Activated naive CD8-positive, alpha-beta T cell treated with anti-CD3 and anti-CD28 coated beads, Interleukin-2, amount 50 U/mL, for 24 hours (primary cell): Measurements from ENCODE around the gene FILIP1.
"Not testable (repeated sequence)": the region's sequence is repeated elsewhere in the genome, so short reads cannot be mapped to it uniquely, and the experiment has no call there.

ENCODE experiments used
- ATAC-seq: fragments of 150-1000 bp; cut with Tn5 transposase; one replicate; pipeline ENCODE4 v1.10.0; 2021
- DNase-seq: peaks from one replicate; pipeline ENCODE4 v3.0.0; 2021
- H3K27ac Mint-ChIP-seq: one replicate; pipeline ENCODE4 v1.8.0; 2021; ENCODE audit warnings: mild to moderate bottlenecking, mixed read lengths
- H3K27me3 Mint-ChIP-seq: one replicate; pipeline ENCODE4 v1.8.0; 2021; ENCODE audit warnings: mixed read lengths
- H3K36me3 Mint-ChIP-seq: one replicate; pipeline ENCODE4 v1.8.0; 2021; ENCODE audit warnings: low read depth, mixed read lengths
- H3K4me1 Mint-ChIP-seq: one replicate; pipeline ENCODE4 v1.8.0; 2021; ENCODE audit warnings: mixed read lengths
- H3K4me3 Mint-ChIP-seq: one replicate; pipeline ENCODE4 v1.8.0; 2021; ENCODE audit warnings: mild to moderate bottlenecking, moderate library complexity, mixed read lengths
- H3K9me3 Mint-ChIP-seq: one replicate; pipeline ENCODE4 v1.8.0; 2021; ENCODE audit warnings: mixed read lengths

FILIP1 gene

DNA sequence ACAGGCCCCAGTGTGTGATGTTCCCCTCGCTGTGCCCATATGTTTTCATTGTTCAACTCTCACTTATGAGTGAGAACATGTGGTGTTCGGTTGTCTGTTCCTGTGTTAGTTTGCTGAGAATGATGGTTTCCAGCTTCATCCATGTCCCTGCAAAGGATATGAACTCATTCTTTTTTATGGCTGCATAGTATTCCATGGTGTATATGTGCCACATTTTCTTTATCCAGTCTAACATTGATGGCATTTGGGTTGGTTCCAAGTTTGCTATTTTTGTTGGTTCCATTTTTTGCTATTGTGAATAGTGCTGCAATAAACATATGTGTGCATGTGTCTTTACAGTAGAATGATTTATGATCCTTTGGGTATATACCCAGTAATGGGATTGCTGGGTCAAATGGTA is 83.0 kb downstream of the FILIP1 start:
- not testable (repeated sequence) for H3K27ac Mint-ChIP-seq, H3K4me3 Mint-ChIP-seq, H3K36me3 Mint-ChIP-seq, H3K9me3 Mint-ChIP-seq, ATAC-seq, DNase-seq, H3K4me1 Mint-ChIP-seq
- peaks cover 11% of the 10 kb centered on the region for H3K27me3 Mint-ChIP-seq

GRCh38 chr6:75409928-75410327 is 83.7 kb downstream of the FILIP1 start:
- no peak for DNase-seq
- no peaks in the 10 kb centered on the region for H3K36me3 Mint-ChIP-seq
- peaks cover 11% of the 10 kb centered on the region for H3K27me3 Mint-ChIP-seq
- no peak overlapping the region for H3K4me3 Mint-ChIP-seq
- H3K27ac Mint-ChIP-seq, result no peak overlapping the region
- ATAC-seq, result peak; percentile 59
- H3K4me1 Mint-ChIP-seq, result no peaks in the 10 kb centered on the region
- H3K9me3 Mint-ChIP-seq, result no peaks in the 10 kb centered on the region

GRCh38 chr6:75409286-75409685 is 84.3 kb downstream of the FILIP1 start:
- Mint-ChIP-seq H3K4me1 (no peaks in the 10 kb centered on the region), H3K4me3 (no peak overlapping the region), H3K27ac (no peak overlapping the region), H3K27me3 (peaks cover 8% of the 10 kb centered on the region), H3K9me3 (no peaks in the 10 kb centered on the region), H3K36me3 (no peaks in the 10 kb centered on the region)
- no peak for DNase-seq
- no peak for ATAC-seq

- Mint-ChIP-seq H3K36me3 (no peaks in the 10 kb centered on the region), H3K9me3 (no peaks in the 10 kb centered on the region), H3K4me1 (no peaks in the 10 kb centered on the region), H3K27ac (no peak overlapping the region), H3K27me3 (no peaks in the 10 kb centered on the region), H3K4me3 (no peak overlapping the region)
- ATAC-seq, result no peak
- no peak for DNase-seq
Observed at GRCh38 chr6:75403563-75404080, 90.0 kb downstream of the FILIP1 start.

GRCh38 chr6:75402296-75402695 is 91.3 kb downstream of the FILIP1 start:
- H3K9me3 Mint-ChIP-seq, result no peaks in the 10 kb centered on the region
- ATAC-seq, result no peak
- H3K27me3 Mint-ChIP-seq, result no peaks in the 10 kb centered on the region
- H3K36me3 Mint-ChIP-seq, result no peaks in the 10 kb centered on the region
- H3K4me1 Mint-ChIP-seq, result no peaks in the 10 kb centered on the region
- no peak for DNase-seq
- H3K27ac Mint-ChIP-seq, result no peak overlapping the region
- H3K4me3 Mint-ChIP-seq, result no peak overlapping the region

GRCh38 chr6:75397656-75398465 is 95.7 kb downstream of the FILIP1 start:
- DNase-seq (no peak), ATAC-seq (no peak)

GRCh38 chr6:75397171-75397570 is 96.4 kb downstream of the FILIP1 start:
- H3K27me3 Mint-ChIP-seq, result peaks cover 2% of the 10 kb centered on the region
- H3K4me1 Mint-ChIP-seq, result no peaks in the 10 kb centered on the region
- H3K36me3 Mint-ChIP-seq, result no peaks in the 10 kb centered on the region
- H3K4me3 Mint-ChIP-seq, result no peak overlapping the region
- no peaks in the 10 kb centered on the region for H3K9me3 Mint-ChIP-seq
- DNase-seq (no peak), ATAC-seq (no peak)
- H3K27ac Mint-ChIP-seq, result no peak overlapping the region

More at GRCh38 chr6:75397656-75398465, 95.7 kb downstream of the FILIP1 start:
- H3K4me1 Mint-ChIP-seq, result no peaks in the 10 kb centered on the region
- no peak overlapping the region for H3K4me3 Mint-ChIP-seq
- H3K27me3 Mint-ChIP-seq, result peaks cover 2% of the 10 kb centered on the region
- H3K36me3 Mint-ChIP-seq, result no peaks in the 10 kb centered on the region
- no peak overlapping the region for H3K27ac Mint-ChIP-seq
- H3K9me3 Mint-ChIP-seq, result no peaks in the 10 kb centered on the region

- Mint-ChIP-seq H3K9me3 (no peaks in the 10 kb centered on the region), H3K27me3 (peaks cover 2% of the 10 kb centered on the region), H3K4me3 (no peak overlapping the region), H3K36me3 (no peaks in the 10 kb centered on the region), H3K27ac (no peak overlapping the region), H3K4me1 (no peaks in the 10 kb centered on the region)
- ATAC-seq, result no peak
- no peak for DNase-seq
Observed at GRCh38 chr6:75396005-75396800, 97.4 kb downstream of the FILIP1 start.

- DNase-seq, result no peak
- no peaks in the 10 kb centered on the region for H3K36me3 Mint-ChIP-seq
- ATAC-seq, result no peak
- no peaks in the 10 kb centered on the region for H3K9me3 Mint-ChIP-seq
- no peak overlapping the region for H3K27ac Mint-ChIP-seq
- peaks cover 2% of the 10 kb centered on the region for H3K27me3 Mint-ChIP-seq
- H3K4me3 Mint-ChIP-seq, result no peak overlapping the region
- H3K4me1 Mint-ChIP-seq, result no peaks in the 10 kb centered on the region
Observed at GRCh38 chr6:75393806-75394205, 99.8 kb downstream of the FILIP1 start.

- Mint-ChIP-seq H3K27ac (no peak overlapping the region), H3K4me1 (no peaks in the 10 kb centered on the region), H3K4me3 (no peak overlapping the region), H3K27me3 (peaks cover 5% of the 10 kb centered on the region), H3K9me3 (no peaks in the 10 kb centered on the region), H3K36me3 (no peaks in the 10 kb centered on the region)
- no peak for DNase-seq
- ATAC-seq, result no peak
Observed at GRCh38 chr6:75391276-75391675, 102.3 kb downstream of the FILIP1 start.

DNA sequence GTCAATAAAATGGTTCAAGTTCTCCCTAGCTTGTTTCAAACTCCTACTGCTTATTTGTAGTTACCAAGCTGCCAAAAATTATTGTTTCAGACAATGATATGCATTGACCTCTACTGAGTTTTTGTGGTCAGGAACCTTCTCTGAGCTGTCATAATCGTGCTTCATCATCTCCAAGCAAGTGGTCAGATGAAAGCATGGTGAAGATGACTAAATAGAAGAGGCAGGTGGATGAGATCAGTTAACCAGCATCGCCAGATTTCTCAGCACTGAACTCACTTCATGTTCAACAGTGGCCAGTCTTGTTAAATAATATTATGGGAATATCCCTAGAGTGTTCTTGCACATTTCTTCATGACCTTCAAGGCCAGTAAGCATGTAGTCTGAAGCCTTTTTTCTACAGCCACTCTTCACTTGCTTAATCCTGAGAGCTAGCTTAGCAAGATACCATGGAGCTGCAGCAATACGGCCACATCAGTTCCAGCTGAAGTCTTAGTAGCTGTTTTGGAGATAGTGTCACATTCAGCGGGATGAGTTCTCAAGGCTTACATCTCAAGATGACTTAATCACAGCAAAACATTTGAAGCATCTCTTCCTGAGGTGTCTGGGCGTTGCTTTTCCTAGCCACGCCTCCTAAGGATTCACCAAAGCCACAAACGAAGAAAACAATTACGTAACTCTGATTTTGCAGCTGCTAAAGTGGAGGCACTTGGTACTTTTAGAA is 107.4 kb downstream of the FILIP1 start:
- DNase-seq, result no peak
- H3K36me3 Mint-ChIP-seq, result no peaks in the 10 kb centered on the region
- H3K27ac Mint-ChIP-seq, result no peak overlapping the region
- no peak for ATAC-seq
- no peaks in the 10 kb centered on the region for H3K4me1 Mint-ChIP-seq
- no peak overlapping the region for H3K4me3 Mint-ChIP-seq
- peaks cover 12% of the 10 kb centered on the region for H3K27me3 Mint-ChIP-seq
- no peaks in the 10 kb centered on the region for H3K9me3 Mint-ChIP-seq

DNA sequence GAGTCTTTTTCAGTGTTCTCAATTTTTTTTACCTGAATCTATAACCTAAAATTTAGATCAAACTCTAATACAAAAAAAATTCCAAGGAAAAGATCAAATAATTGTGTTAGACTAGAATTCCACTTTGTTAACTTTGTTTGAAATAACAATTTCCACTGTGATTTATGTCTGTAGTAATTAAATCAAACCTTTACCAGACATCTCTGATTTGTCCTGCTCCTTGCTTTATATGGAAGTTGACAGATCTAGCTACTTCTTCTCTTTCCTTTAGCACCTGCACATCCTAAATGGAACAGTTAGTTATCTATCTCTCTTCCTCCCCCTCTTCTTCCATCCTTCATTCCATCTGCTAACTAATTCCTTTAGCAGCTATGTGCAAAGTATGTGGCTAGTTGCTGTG is 109.5 kb downstream of the FILIP1 start:
- Mint-ChIP-seq H3K27ac (no peak overlapping the region), H3K4me1 (no peaks in the 10 kb centered on the region), H3K4me3 (no peak overlapping the region), H3K36me3 (no peaks in the 10 kb centered on the region), H3K27me3 (peaks cover 12% of the 10 kb centered on the region), H3K9me3 (no peaks in the 10 kb centered on the region)
- no peak for DNase-seq
- ATAC-seq, result no peak

DNA sequence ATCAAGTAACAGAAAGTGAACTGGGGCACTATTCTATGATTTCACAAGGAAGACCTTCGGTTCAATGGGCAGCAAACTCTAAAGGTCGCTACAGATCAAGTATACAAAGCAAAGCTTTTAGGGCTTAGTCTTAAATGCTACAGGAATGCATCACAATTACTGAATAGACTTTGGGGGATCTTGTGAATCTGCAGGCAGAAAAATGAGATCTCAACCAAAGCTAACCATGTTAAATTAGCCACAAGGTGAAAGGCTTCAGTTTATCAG is 111.0 kb downstream of the FILIP1 start:
- ATAC-seq, result no peak
- Mint-ChIP-seq H3K36me3 (no peaks in the 10 kb centered on the region), H3K4me1 (no peaks in the 10 kb centered on the region), H3K9me3 (no peaks in the 10 kb centered on the region), H3K27me3 (peaks cover 9% of the 10 kb centered on the region), H3K4me3 (no peak overlapping the region), H3K27ac (no peak overlapping the region)
- no peak for DNase-seq

- Mint-ChIP-seq H3K36me3 (no peaks in the 10 kb centered on the region), H3K4me1 (no peaks in the 10 kb centered on the region), H3K9me3 (no peaks in the 10 kb centered on the region), H3K27me3 (peaks cover 7% of the 10 kb centered on the region), H3K27ac (no peak overlapping the region), H3K4me3 (no peak overlapping the region)
- no peak for DNase-seq
- ATAC-seq, result no peak
Observed at GRCh38 chr6:75381877-75382633, 111.5 kb downstream of the FILIP1 start.
